HUES64 (cell line): ENCODE measurements around the gene MYH15.
"Not testable (repeated sequence)": the region's sequence is repeated elsewhere in the genome, so short reads cannot be mapped to it uniquely, and the experiment has no call there.

Experiments used
- H3K27ac ChIP-seq: 2 replicates; pipeline ENCODE4 v1.7.0; 2013; ENCODE audit warnings: low read depth, low read length, inconsistent platforms
- H3K27me3 ChIP-seq: 2 replicates; pipeline ENCODE4 v1.6.1; 2013; ENCODE audit warnings: mild to moderate bottlenecking, low read length; ENCODE audit not compliant: insufficient read depth
- H3K36me3 ChIP-seq: 2 replicates; pipeline ENCODE4 v1.6.1; 2013; ENCODE audit warnings: mild to moderate bottlenecking, low read length; ENCODE audit not compliant: insufficient read depth
- H3K4me1 ChIP-seq: 2 replicates; pipeline ENCODE4 v1.6.1; 2013; ENCODE audit warnings: mild to moderate bottlenecking, low read length, moderate library complexity; ENCODE audit not compliant: insufficient read depth
- H3K4me3 ChIP-seq: 2 replicates; pipeline ENCODE4 v1.5.1; 2013; ENCODE audit warnings: mild to moderate bottlenecking, low read length, moderate library complexity
- H3K9ac ChIP-seq: 2 replicates; pipeline ENCODE4 v1.6.1; 2013; ENCODE audit warnings: mild to moderate bottlenecking, low read depth, low read length
- H3K9me3 ChIP-seq: 2 replicates; pipeline ENCODE4 v1.6.1; 2013; ENCODE audit warnings: low read depth, low read length; ENCODE audit not compliant: insufficient read depth
- WGBS: fragments of 150-250, 120-280 bp; methylation state at CpG from one replicate; pipeline ENCODE4 v1.1.7; 2013; ENCODE audit warnings: missing lambda C conversion rate; 5-methylcytosine and 5-hydroxymethylcytosine counted together

Gene MYH15

DNA sequence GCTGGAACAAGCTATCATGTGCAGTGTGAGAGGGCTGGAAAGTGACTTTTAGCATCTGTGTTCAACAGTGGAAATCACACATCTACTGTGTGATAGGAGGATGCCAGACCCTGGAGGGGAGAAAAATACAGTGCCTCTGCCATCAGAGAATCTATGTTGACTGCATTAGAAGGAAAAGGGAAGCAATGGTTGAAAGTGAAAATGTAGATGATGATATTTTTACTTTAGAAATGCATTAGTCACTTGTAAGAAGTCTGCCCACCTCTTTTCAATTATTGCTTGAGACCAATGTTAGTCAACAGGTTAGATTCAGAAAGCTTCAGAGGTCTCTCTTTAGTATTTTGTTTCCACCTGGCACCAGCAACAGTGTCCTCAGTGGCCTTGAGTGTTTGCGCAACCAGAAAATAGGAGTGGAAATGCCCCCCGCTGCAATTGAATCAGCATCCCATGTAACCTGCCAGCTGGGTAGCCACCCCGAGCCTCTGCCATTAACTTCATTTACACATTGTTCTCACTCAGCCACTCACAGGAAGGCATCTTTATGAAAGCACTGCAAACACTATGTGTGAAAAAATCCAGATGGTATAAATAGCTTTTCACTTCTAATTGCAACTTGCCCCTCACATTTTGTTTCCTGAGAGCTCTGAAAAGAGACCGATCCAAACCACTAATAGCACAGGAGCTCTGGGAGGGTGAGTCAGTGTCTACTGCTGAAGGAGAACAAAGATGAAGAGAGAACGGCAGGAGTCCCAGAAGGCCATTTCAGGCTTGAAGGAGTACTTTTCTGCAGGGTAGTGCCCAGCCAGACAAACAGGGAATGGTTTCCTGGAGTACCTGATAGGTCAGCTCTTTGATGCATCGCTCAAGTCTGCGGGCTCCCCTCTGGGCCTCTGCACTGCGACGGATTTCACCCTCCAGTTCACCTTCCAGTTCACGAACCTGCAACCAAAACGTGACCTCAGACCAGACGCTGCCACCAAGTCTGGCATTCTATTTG lies 122.0 kb downstream of the MYH15 start:
- Histone ChIP-seq H3K4me1 (peaks cover 16% of the 10 kb centered on the region), H3K4me3 (no peak overlapping the region), H3K27me3 (no peaks in the 10 kb centered on the region), H3K27ac (no peak overlapping the region), H3K9ac (no peak overlapping the region), H3K36me3 (no peaks in the 10 kb centered on the region), H3K9me3 (no peaks in the 10 kb centered on the region)
- WGBS: 89% methylated on average over 12 of the region's 12 CpGs

DNA sequence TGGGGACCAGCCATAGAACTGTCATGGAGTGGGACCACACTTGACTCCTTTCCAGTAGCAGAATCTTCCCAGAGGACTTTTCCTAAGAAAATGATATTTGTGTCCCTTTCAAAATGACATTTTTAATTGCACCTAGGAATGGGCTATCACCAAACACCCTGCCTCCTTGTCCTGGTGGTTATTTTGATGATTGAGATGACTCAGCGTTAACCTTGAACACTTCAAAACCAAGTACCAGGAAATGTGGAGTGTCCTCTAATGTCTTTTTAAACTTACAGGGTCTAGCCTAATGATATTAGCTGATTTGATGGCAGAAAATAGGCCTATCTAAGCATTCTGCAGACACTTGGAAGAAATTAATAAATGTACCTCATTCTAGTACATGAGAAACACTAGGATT lies 123.3 kb downstream of the MYH15 start:
- Histone ChIP-seq H3K27ac (no peak overlapping the region), H3K27me3 (no peaks in the 10 kb centered on the region), H3K36me3 (no peaks in the 10 kb centered on the region), H3K4me3 (no peak overlapping the region), H3K9ac (no peak overlapping the region), H3K4me1 (peaks cover 13% of the 10 kb centered on the region), H3K9me3 (no peaks in the 10 kb centered on the region)
- no CpG with 5 or more reads among the region's 1 CpG for WGBS

DNA sequence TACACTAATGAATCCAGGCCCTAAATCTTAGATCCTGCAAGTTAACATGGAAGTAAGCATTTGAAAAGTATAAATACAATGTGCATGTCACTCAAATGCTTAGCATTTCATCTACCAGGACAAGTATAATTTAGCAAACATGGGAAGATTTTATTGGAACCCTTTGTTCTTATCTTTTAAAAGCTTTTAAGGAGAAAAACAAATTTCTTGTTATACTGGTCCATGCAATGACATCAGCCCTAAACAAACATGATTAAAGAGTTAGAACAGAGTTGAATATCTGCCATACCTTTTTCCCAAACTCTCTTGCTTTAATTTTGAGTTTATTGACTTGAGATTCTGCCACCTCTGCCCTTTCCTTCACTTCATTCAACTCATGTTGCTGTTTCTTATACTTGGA lies 127.1 kb downstream of the MYH15 start:
- H3K4me1 ChIP-seq: peaks cover 10% of the 10 kb centered on the region
- no peak overlapping the region for H3K27ac ChIP-seq
- no peaks in the 10 kb centered on the region for H3K36me3 ChIP-seq
- H3K27me3 ChIP-seq: no peaks in the 10 kb centered on the region
- H3K9ac ChIP-seq: no peak overlapping the region
- no peak overlapping the region for H3K4me3 ChIP-seq
- H3K9me3 ChIP-seq: no peaks in the 10 kb centered on the region

DNA sequence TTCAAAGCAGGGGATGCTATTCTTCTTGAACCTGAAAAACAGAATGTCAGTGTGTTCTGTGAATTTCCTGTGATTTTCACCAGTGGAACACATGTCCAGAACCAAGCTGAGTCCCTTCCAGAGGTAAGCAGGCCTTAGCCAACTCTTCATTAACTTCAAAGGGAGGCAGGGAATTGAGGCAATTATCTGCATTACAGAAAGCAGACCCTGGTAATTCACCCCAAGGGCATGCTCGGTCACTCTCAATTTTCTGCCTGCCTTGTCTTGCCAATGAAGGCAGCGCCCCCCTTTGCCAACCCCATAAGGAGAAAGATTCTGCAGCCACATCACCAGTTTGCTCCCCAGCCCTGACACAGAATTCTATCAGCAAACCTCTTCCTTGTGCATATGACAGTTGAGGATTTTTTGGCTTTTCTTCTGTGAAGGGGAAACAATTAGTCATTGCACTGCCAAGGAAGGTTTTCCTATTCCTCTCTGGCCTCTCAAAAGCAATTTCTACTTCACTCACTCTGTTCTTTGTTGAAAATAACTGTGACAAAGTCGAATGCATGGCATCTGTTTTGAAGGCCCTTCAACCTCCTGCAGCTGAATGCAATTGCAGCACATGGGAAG lies 128.8 kb downstream of the MYH15 start:
- H3K36me3 ChIP-seq: no peaks in the 10 kb centered on the region
- peaks cover 19% of the 10 kb centered on the region for H3K4me1 ChIP-seq
- no peak overlapping the region for H3K27ac ChIP-seq
- H3K4me3 ChIP-seq: no peak overlapping the region
- H3K9ac ChIP-seq: no peak overlapping the region
- H3K27me3 ChIP-seq: no peaks in the 10 kb centered on the region
- H3K9me3 ChIP-seq: no peaks in the 10 kb centered on the region
- WGBS: 59% methylated on average over 3 of the region's 3 CpGs

- H3K4me1 ChIP-seq: peaks cover 21% of the 10 kb centered on the region
- H3K9me3 ChIP-seq: no peaks in the 10 kb centered on the region
- H3K4me3 ChIP-seq: no peak overlapping the region
- no peaks in the 10 kb centered on the region for H3K36me3 ChIP-seq
- no peak overlapping the region for H3K9ac ChIP-seq
- no peaks in the 10 kb centered on the region for H3K27me3 ChIP-seq
- H3K27ac ChIP-seq: no peak overlapping the region
- WGBS: 94% methylated on average over 7 of the region's 7 CpGs
Observed at GRCh38 chr3:108380128-108380795, 130.1 kb downstream of the MYH15 start.

DNA sequence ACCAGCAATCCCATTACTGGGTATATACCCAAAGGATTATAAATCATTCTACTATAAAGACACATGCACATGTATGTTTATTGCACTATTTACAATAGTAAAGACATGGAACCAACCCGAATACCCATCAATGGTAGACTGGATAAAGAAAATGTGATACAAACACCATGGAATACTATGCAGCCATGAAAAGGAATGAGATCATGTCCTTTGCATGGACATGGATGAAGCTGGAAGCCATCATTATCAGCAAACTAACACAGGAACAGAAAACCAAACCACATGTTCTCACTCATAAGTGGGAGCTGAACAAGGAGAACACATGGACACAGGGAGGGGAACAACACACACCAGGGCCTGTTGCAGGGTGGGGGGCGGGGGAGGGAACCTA lies 131.4 kb downstream of the MYH15 start:
- not testable (repeated sequence) for H3K36me3 ChIP-seq, H3K27ac ChIP-seq, H3K27me3 ChIP-seq, H3K4me3 ChIP-seq, H3K9me3 ChIP-seq, H3K9ac ChIP-seq
- H3K4me1 ChIP-seq: peaks cover 21% of the 10 kb centered on the region
- WGBS: 96% methylated on average over 2 of the region's 2 CpGs

GRCh38 chr3:108378153-108378951 lies 132.0 kb downstream of the MYH15 start:
- Histone ChIP-seq H3K27me3 (no peaks in the 10 kb centered on the region), H3K9ac (no peak overlapping the region), H3K4me3 (no peak overlapping the region), H3K9me3 (no peaks in the 10 kb centered on the region), H3K27ac (no peak overlapping the region), H3K36me3 (no peaks in the 10 kb centered on the region), H3K4me1 (peaks cover 21% of the 10 kb centered on the region)
- WGBS: 89% methylated on average over 4 of the region's 4 CpGs

GRCh38 chr3:108377384-108377783 lies 133.0 kb downstream of the MYH15 start:
- Histone ChIP-seq H3K4me1 (peaks cover 21% of the 10 kb centered on the region), H3K27ac (no peak overlapping the region), H3K27me3 (no peaks in the 10 kb centered on the region), H3K9me3 (no peaks in the 10 kb centered on the region), H3K9ac (no peak overlapping the region), H3K4me3 (no peak overlapping the region), H3K36me3 (no peaks in the 10 kb centered on the region)
- WGBS: 88% methylated on average over 1 of the region's 1 CpG

DNA sequence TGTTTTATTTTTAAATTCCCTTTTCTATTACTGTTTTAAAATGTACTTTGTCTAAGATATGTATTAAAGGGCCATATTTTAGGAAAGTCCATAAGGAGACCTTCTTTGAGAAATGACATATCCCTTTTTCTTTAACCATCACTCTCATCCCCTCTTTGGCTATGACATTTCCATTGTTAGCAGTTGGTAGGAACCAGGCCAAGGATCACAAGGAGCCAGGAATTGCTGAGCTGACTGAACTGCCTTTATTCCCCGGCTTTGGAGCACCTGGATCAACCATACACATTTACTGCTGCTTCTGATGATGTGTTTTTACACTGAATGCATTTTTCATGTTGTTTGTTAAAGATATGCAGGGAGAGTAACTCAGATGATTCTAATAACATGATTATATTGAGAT lies 134.4 kb downstream of the MYH15 start:
- 0% methylated on average over 1 of the region's 1 CpG for WGBS
- Histone ChIP-seq H3K4me1 (peaks cover 12% of the 10 kb centered on the region), H3K27me3 (no peaks in the 10 kb centered on the region), H3K27ac (no peak overlapping the region), H3K4me3 (no peak overlapping the region), H3K36me3 (no peaks in the 10 kb centered on the region), H3K9me3 (no peaks in the 10 kb centered on the region), H3K9ac (no peak overlapping the region)

- Histone ChIP-seq H3K9me3 (no peaks in the 10 kb centered on the region), H3K4me3 (no peak overlapping the region), H3K36me3 (no peaks in the 10 kb centered on the region), H3K27ac (no peak overlapping the region), H3K9ac (no peak overlapping the region), H3K4me1 (no peaks in the 10 kb centered on the region), H3K27me3 (no peaks in the 10 kb centered on the region)
- 90% methylated on average over 2 of the region's 2 CpGs for WGBS
Observed at GRCh38 chr3:108359011-108359410, 151.4 kb downstream of the MYH15 start.
